H9 (cell line): Measurements from ENCODE around the gene WDR72. TPM values are rescaled to one million over a fixed set of nuclear protein-coding genes. Genes with fewer than 3 reads are reported as not detected.

ENCODE experiments used
- DNase-seq: peaks from one replicate; pipeline ENCODE4 v3.0.0-alpha.2; 2017
- H2AFZ ChIP-seq: one replicate; pipeline ENCODE4 v1.6.1; 2013; ENCODE audit warnings: mild to moderate bottlenecking, low read length, control low read depth, moderate library complexity
- H2AK5ac ChIP-seq: 2 replicates; pipeline ENCODE4 v1.6.1; 2013; ENCODE audit warnings: low read length, control low read depth, mixed read lengths; ENCODE audit not compliant: insufficient read length
- H2BK120ac ChIP-seq: one replicate; pipeline ENCODE4 v1.6.1; 2013; ENCODE audit warnings: low read depth, mild to moderate bottlenecking, low read length, control low read depth, inconsistent platforms; ENCODE audit not compliant: poor library complexity, severe bottlenecking
- H2BK12ac ChIP-seq: 2 replicates; pipeline ENCODE4 v1.6.1; 2013; ENCODE audit warnings: low read length, control low read depth, mixed read lengths, low read depth; ENCODE audit not compliant: insufficient read length
- H2BK15ac ChIP-seq: 2 replicates; pipeline ENCODE4 v1.6.1; 2013; ENCODE audit warnings: low read depth, low read length, control low read depth
- H2BK20ac ChIP-seq: one replicate; pipeline ENCODE4 v1.6.1; 2013; ENCODE audit warnings: low read depth, mild to moderate bottlenecking, low read length, control low read depth, inconsistent platforms; ENCODE audit not compliant: poor library complexity, severe bottlenecking
- H2BK5ac ChIP-seq: 2 replicates; pipeline ENCODE4 v1.6.1; 2013; ENCODE audit warnings: low read length, control low read depth, mixed read lengths; ENCODE audit not compliant: insufficient read length
- H3K14ac ChIP-seq: 2 replicates; pipeline ENCODE4 v1.6.1; 2013; ENCODE audit warnings: low read length, control low read depth; ENCODE audit not compliant: insufficient read depth
- H3K18ac ChIP-seq: 2 replicates; pipeline ENCODE4 v1.6.1; 2013; ENCODE audit warnings: low read depth, mild to moderate bottlenecking, mixed read lengths, low read length, control low read depth; ENCODE audit not compliant: insufficient read length
- H3K23ac ChIP-seq: 2 replicates; pipeline ENCODE4 v1.6.1; 2013; ENCODE audit warnings: low read length, control low read depth, mixed read lengths, low read depth; ENCODE audit not compliant: insufficient read length
- H3K23me2 ChIP-seq: 2 replicates; pipeline ENCODE4 v1.6.1; 2013; ENCODE audit warnings: low read depth, mild to moderate bottlenecking, mixed read lengths, low read length, control low read depth; ENCODE audit not compliant: insufficient read length, poor library complexity, severe bottlenecking
- H3K27ac ChIP-seq: 2 replicates; pipeline ENCODE4 v1.5.1; 2013; ENCODE audit warnings: low read length, control low read depth, mixed read lengths, low read depth; ENCODE audit not compliant: insufficient read length
- H3K27me3 ChIP-seq: 2 replicates; pipeline ENCODE4 v1.6.1; 2013; ENCODE audit warnings: low read length, control low read depth, inconsistent platforms; ENCODE audit not compliant: insufficient read depth
- H3K4ac ChIP-seq: 2 replicates; pipeline ENCODE4 v1.6.1; 2013; ENCODE audit warnings: low read depth, mild to moderate bottlenecking, control low read depth, inconsistent platforms, low read length, moderate library complexity
- H3K4me1 ChIP-seq: 2 replicates; pipeline ENCODE4 v1.6.1; 2013; ENCODE audit warnings: low read length, control low read depth, inconsistent platforms; ENCODE audit not compliant: insufficient read depth
- H3K4me2 ChIP-seq: 2 replicates; pipeline ENCODE4 v1.6.1; 2013; ENCODE audit warnings: low read length, control low read depth, mixed read lengths; ENCODE audit not compliant: insufficient read length, insufficient read depth
- H3K56ac ChIP-seq: 2 replicates; pipeline ENCODE4 v1.6.1; 2013; ENCODE audit warnings: low read depth, mild to moderate bottlenecking, mixed read lengths, low read length, control low read depth; ENCODE audit not compliant: insufficient read length
- H3K79me1 ChIP-seq: 2 replicates; pipeline ENCODE4 v1.6.1; 2013; ENCODE audit warnings: low read depth, mild to moderate bottlenecking, moderate library complexity, low read length, control low read depth, inconsistent platforms; ENCODE audit not compliant: insufficient read depth, poor library complexity, severe bottlenecking
- H3K79me2 ChIP-seq: 2 replicates; pipeline ENCODE4 v1.6.1; 2013; ENCODE audit warnings: low read length, control low read depth, inconsistent platforms; ENCODE audit not compliant: insufficient read depth
- H3K9ac ChIP-seq: 2 replicates; pipeline ENCODE4 v1.6.1; 2013; ENCODE audit warnings: low read length, control low read depth, mixed read lengths; ENCODE audit not compliant: insufficient read length; ENCODE audit errors: extremely low read depth
- H3K9me3 ChIP-seq: one replicate; pipeline ENCODE4 v1.6.1; 2013; ENCODE audit warnings: low read depth, low read length, inconsistent platforms; ENCODE audit not compliant: control insufficient read depth
- H3T11ph ChIP-seq: one replicate; pipeline ENCODE4 v1.6.1; 2013; ENCODE audit warnings: mild to moderate bottlenecking, low read length, control low read depth, inconsistent platforms
- H4K20me1 ChIP-seq: one replicate; pipeline ENCODE4 v1.6.1; 2013; ENCODE audit not compliant: control insufficient read depth, insufficient read length, insufficient read depth
- H4K5ac ChIP-seq: 2 replicates; pipeline ENCODE4 v1.6.1; 2013; ENCODE audit warnings: low read depth, mild to moderate bottlenecking, mixed read lengths, low read length, control low read depth; ENCODE audit not compliant: insufficient read length
- H4K8ac ChIP-seq: replicated peaks from 2 replicates; pipeline ENCODE4 v1.6.1; 2013; ENCODE audit warnings: low read length, control low read depth, mixed read lengths, low read depth; ENCODE audit not compliant: insufficient read length
- H4K91ac ChIP-seq: 2 replicates; pipeline ENCODE4 v1.6.1; 2013; ENCODE audit warnings: low read depth, mild to moderate bottlenecking, moderate library complexity, mixed read lengths, low read length, control low read depth; ENCODE audit not compliant: insufficient read length
- H3K27ac Mint-ChIP-seq, 3 experiments: 2 replicates in 2 of 3; 3 replicates in 1 of 3; pipeline ENCODE4 v1.8.0; 2020 to 2021; ENCODE audit warnings: mixed read lengths in 3 of 3, mild to moderate bottlenecking in 1 of 3, moderate library complexity in 1 of 3
- H3K27me3 Mint-ChIP-seq: 2 replicates; pipeline ENCODE4 v1.8.0; 2021; ENCODE audit warnings: low read depth, mild to moderate bottlenecking, moderate library complexity, mixed read lengths
- H3K36me3 Mint-ChIP-seq, 3 experiments: 2 replicates in 2 of 3; 3 replicates in 1 of 3; pipeline ENCODE4 v1.8.0; 2020 to 2021; ENCODE audit warnings: low read depth in 3 of 3, mixed read lengths in 3 of 3; ENCODE audit not compliant: insufficient read depth in 1 of 3
- H3K4me1 Mint-ChIP-seq, 2 experiments: 2 replicates each; pipeline ENCODE4 v1.8.0; 2020; ENCODE audit warnings: mixed read lengths in 2 of 2
- H3K4me3 Mint-ChIP-seq, 2 experiments: 2 replicates in 1 of 2; 3 replicates in 1 of 2; pipeline ENCODE4 v1.8.0; 2020 to 2021; ENCODE audit warnings: mild to moderate bottlenecking in 2 of 2, mixed read lengths in 2 of 2, moderate library complexity in 1 of 2
- H3K9me3 Mint-ChIP-seq, 2 experiments: 2 replicates in 1 of 2; 3 replicates in 1 of 2; pipeline ENCODE4 v1.8.0; 2020; ENCODE audit warnings: mild to moderate bottlenecking in 2 of 2, mixed read lengths in 2 of 2, moderate library complexity in 1 of 2
- CTCF ChIP-seq: fragments of 200-600 bp; sonication (generic); conservative IDR thresholded peaks from 3 replicates; pipeline ENCODE4 v1.8.0; 2021; ENCODE audit warnings: antibody characterized with exemption, mild to moderate bottlenecking
- WGBS: extraction: QIAGEN DNeasy Blood & Tissue Kit; methylation state at CpG from one replicate; pipeline ENCODE4 v1.1.7; 2013; ENCODE audit warnings: missing lambda C conversion rate, low lambda C conversion rate, mixed read lengths; ENCODE audit not compliant: insufficient read length; ENCODE audit errors: extremely low coverage; 5-methylcytosine and 5-hydroxymethylcytosine counted together
- total RNA-seq: library from RNA; stranded (reverse); gene quantifications from 2 replicates; pipeline ENCODE4 v1.2.1, GENCODE V29; 2021

Gene WDR72
- total RNA-seq, 1 experiment from 2014 or later = 2.9 TPM

- no CpG with 5 or more reads among the region's 3 CpGs for WGBS
- H3K27me3 ChIP-seq = no peaks in the 10 kb centered on the region
- H3K27me3 Mint-ChIP-seq = no peaks in the 10 kb centered on the region
These were observed 38.0 kb downstream of the WDR72 start for GRCh38 chr15:53721334-53722087.

More at GRCh38 chr15:53721334-53722087, 38.0 kb downstream of the WDR72 start:
- Histone ChIP-seq H4K20me1 (no peaks in the 10 kb centered on the region), H3K23ac (no peak overlapping the region), H3K79me2 (no peaks in the 10 kb centered on the region), H2BK20ac (no peak overlapping the region), H2AFZ (no peak overlapping the region), H3K4ac (no peak overlapping the region), H3K14ac (no peak overlapping the region), H2AK5ac (no peak overlapping the region), H3T11ph (no peak overlapping the region), H4K8ac (no peak overlapping the region), H3K9ac (no peak overlapping the region), H3K23me2 (no peaks in the 10 kb centered on the region), H3K9me3 (no peaks in the 10 kb centered on the region), H3K27ac (no peak overlapping the region), H2BK12ac (no peak overlapping the region), H3K18ac (no peak overlapping the region), H2BK5ac (no peak overlapping the region), H4K5ac (no peak overlapping the region), H2BK120ac (no peak overlapping the region), H3K4me2 (no peak overlapping the region), H4K91ac (no peak overlapping the region), H3K56ac (no peak overlapping the region), H3K4me1 (no peaks in the 10 kb centered on the region), H3K79me1 (no peaks in the 10 kb centered on the region), H2BK15ac (no peak overlapping the region)
- no peak overlapping the region for H3K27ac Mint-ChIP-seq
- TF ChIP-seq CTCF = no peak
- no peak for DNase-seq
- no peaks in the 10 kb centered on the region for H3K9me3 Mint-ChIP-seq
- no peaks in the 10 kb centered on the region for H3K4me1 Mint-ChIP-seq
- no peaks in the 10 kb centered on the region for H3K36me3 Mint-ChIP-seq
- H3K4me3 Mint-ChIP-seq = no peak overlapping the region
